Mucosa of descending colon (tissue), 3 donors: ENCODE results near the gene CDH10. TPM values are rescaled to one million over a fixed set of nuclear protein-coding genes. Genes with fewer than 3 reads are reported as not detected.

ENCODE experiments used
- ATAC-seq: fragments of 200-7000 bp; cut with Tn5 transposase; one replicate; pipeline ENCODE4 v1.9.1; 2020; ENCODE audit warnings: mild to moderate bottlenecking, moderate library complexity
- DNase-seq, 3 donors: peaks; one replicate each; pipeline ENCODE4 v3.0.0-alpha.2; 2020
- H3K36me3 ChIP-seq: fragments of 200-600 bp; one replicate; pipeline ENCODE4 v1.8.0; 2021; ENCODE audit warnings: low read depth, mild to moderate bottlenecking
- H3K4me1 ChIP-seq: fragments of 200-600 bp; one replicate; pipeline ENCODE4 v1.8.0; 2021; ENCODE audit warnings: low read depth, mild to moderate bottlenecking
- H3K4me3 ChIP-seq: fragments of 200-600 bp; one replicate; pipeline ENCODE4 v1.8.0; 2021; ENCODE audit warnings: mild to moderate bottlenecking
- H3K9me3 ChIP-seq: fragments of 200-600 bp; one replicate; pipeline ENCODE4 v1.8.0; 2021; ENCODE audit warnings: mild to moderate bottlenecking
- CTCF ChIP-seq: fragments of 200-600 bp; IDR thresholded peaks from one replicate; pipeline ENCODE4 v1.8.0; 2022; ENCODE audit warnings: antibody characterized with exemption, mild to moderate bottlenecking
- intact Hi-C, 2 donors: fragments of 100-400 bp; cut with DNase I in 1 of 2; cut with micrococcal nuclease in 1 of 2; formaldehyde crosslinking; loops; one replicate each; pipeline versions ENCODE4 v1.11.0 to v1.11.1; 2022; cut with DNase I, micrococcal nuclease
- long read RNA-seq, 2 donors: library from polyadenylated mRNA; unstranded; transcript quantifications; one replicate each; pipeline ENCODE4 v2.0.0, GENCODE V29; 2019 to 2021
- total RNA-seq, 3 donors: library from RNA; stranded (reverse); fragmentation: NEBNext Ultra II Directional in 2 of 3; extraction: Animal tissue kit (Norgen Biotek cat#: 25700) in 2 of 3; gene quantifications; one replicate each; pipeline versions ENCODE4 v1.2.1 to v1.2.4, GENCODE V29; 2021 to 2023
- donor health status: DM: no; HTN: no; CAD: no; lungs with moderate emphysema.
- donor health status: DM: no; HTN: no; CAD: no.
- donor health status: DM: no; HTN: yes; CAD: no.

The CDH10 gene
- total RNA-seq = under 1 TPM in 1 of 3 donors, not detected in 2; 0.57 TPM
- long read RNA-seq, donor 1 = 0 reads
- long read RNA-seq, donor 2 = 0 reads

DNA sequence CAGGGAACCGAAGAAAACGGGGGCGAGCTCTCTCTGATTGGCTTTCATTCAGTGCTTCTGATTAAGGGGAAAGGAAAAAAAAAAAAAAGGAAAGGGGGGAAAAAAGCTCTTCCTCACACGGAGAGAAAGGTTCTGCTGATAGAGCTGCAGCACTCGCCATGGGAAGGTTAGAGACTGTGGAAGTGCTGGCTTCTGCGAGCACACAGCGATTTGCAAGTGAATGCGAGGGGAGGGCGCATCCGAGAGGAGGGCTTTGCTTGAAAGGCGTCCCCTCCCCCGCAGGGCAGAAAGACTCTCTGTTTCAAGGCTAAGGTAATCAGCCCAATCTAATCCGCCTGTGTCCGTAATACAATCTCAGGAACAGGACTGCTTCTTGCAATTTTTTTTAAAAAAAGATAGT is at the start of gene CDH10:
TSS of gene CDH10 (minus strand) at position 218 of the 400 bp plus-strand sequence. CDS start 51,488 bp downstream, outside the sequence.
- Histone ChIP-seq H3K4me3 (no peak within 1 kb of the TSS), H3K9me3 (no peaks in the 10 kb centered on the region), H3K36me3 (no peaks in the 10 kb centered on the region), H3K4me1 (no peaks in the 10 kb centered on the region)
- ATAC-seq (no peak), DNase-seq (no peak)
- TF ChIP-seq CTCF = no peak
- intact Hi-C loops = no loop called here

- no peak for TF ChIP-seq CTCF
- H3K4me3 ChIP-seq = no peak overlapping the region
- no peak for ATAC-seq
- no peak for DNase-seq
- intact Hi-C loops = no loop called here
- no peaks in the 10 kb centered on the region for H3K36me3 ChIP-seq
- H3K9me3 ChIP-seq = peaks cover 16% of the 10 kb centered on the region
- no peaks in the 10 kb centered on the region for H3K4me1 ChIP-seq
Measured at GRCh38 chr5:24693609-24694008, 48.8 kb upstream of the CDH10 start.

DNA sequence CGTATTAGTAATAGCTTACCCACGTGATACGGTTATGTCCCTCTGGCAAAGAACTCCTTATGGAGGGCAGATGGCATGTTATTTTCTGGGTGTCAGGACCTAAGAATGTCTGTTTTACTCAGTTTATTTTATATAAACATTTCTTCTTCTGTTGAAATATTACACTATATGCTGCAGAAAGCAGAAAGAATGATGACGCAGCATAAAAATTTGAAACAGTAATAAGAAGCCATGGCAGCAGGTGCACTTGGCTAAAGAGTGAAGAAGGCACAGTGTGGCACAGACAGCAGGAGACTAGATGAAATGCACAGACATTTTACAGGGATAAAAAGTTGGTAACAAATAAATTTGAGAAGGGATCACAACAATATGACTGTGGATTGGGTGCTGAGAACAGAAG is 46.3 kb upstream of the CDH10 start:
- H3K9me3 ChIP-seq = peaks cover 36% of the 10 kb centered on the region

DNA sequence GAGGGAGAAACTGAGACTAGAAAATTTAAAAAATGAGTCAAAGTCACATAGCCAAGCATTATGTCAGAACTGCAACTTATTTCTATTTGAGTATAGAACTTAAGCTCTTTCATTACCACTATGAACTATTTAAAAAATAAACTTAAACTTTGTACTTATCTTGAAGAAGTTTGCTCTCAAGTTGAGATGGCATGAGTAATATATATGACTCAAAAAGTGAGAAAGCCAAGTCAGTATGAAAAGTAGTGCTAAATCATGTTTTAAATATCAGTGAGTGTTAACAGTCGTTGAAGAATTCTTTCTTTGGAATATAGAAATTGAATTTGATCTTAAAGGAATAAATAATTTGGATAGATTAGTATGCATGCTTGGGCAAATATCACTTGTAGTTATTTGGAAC is 36.3 kb upstream of the CDH10 start:
- Histone ChIP-seq H3K36me3 (no peaks in the 10 kb centered on the region), H3K4me1 (no peaks in the 10 kb centered on the region), H3K9me3 (peaks cover 35% of the 10 kb centered on the region), H3K4me3 (no peak overlapping the region)
- intact Hi-C loops = no loop called here
- no peak for TF ChIP-seq CTCF
- DNase-seq (no peak), ATAC-seq (no peak)

More for the DNA sequence above, 46.3 kb upstream of the CDH10 start:
- intact Hi-C loops = no loop called here
- TF ChIP-seq CTCF = no peak
- DNase-seq (no peak), ATAC-seq (no peak)
- H3K4me1 ChIP-seq = no peaks in the 10 kb centered on the region
- no peak overlapping the region for H3K4me3 ChIP-seq
- no peaks in the 10 kb centered on the region for H3K36me3 ChIP-seq

- Histone ChIP-seq H3K4me3 (no peak overlapping the region), H3K4me1 (no peaks in the 10 kb centered on the region), H3K9me3 (peaks cover 12% of the 10 kb centered on the region), H3K36me3 (no peaks in the 10 kb centered on the region)
- no peak for TF ChIP-seq CTCF
- no peak for DNase-seq
- intact Hi-C loops = no loop called here
- ATAC-seq = no peak
Measured at GRCh38 chr5:24668050-24668449, 23.3 kb upstream of the CDH10 start.

DNA sequence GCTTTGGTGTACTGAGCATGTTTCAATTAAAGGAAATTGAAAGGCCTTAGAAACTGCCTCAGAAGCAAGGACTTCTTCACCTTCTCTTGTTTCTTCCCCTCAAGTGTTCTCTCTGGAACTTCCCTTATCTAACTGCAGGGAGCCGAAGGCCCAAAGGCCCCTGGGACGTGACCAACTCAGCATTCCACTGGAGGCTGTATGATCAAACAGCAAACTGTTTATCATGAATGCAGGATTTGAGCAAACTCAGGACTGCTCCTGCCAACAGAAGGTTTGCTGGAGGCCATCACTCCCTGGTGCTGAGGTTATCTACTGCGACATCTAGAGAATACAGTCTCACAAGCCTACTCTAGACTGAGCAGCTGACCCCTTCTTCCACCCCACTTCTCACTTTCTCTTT is 4.8 kb upstream of the CDH10 start:
- Histone ChIP-seq H3K9me3 (no peaks in the 10 kb centered on the region), H3K4me1 (no peaks in the 10 kb centered on the region), H3K36me3 (no peaks in the 10 kb centered on the region), H3K4me3 (no peak overlapping the region)
- ATAC-seq (no peak), DNase-seq (no peak)
- TF ChIP-seq CTCF = no peak
- intact Hi-C loops = no loop called here
